SJCRH30 (cell line): ENCODE data around the gene CCDC117. TPM values are rescaled to one million over a fixed set of nuclear protein-coding genes. Genes with fewer than 3 reads are reported as not detected.
A peak's percentile ranks its signal among the peaks of the same experiment; 100 is the strongest.
"Not testable (repeated sequence)": the region's sequence is repeated elsewhere in the genome, so short reads cannot be mapped to it uniquely, and the experiment has no call there.

Source experiments
- DNase-seq, 2 experiments: peaks; one replicate each; pipeline ENCODE4 v3.0.0-alpha.2; 2015 to 2020
- H3K27ac ChIP-seq: fragments of 250-450 bp; sonication (Bioruptor Pico); 2 replicates; pipeline ENCODE4 v1.5.1; 2020; ENCODE audit warnings: mild to moderate bottlenecking, moderate library complexity
- H3K27me3 ChIP-seq: fragments of 250-450 bp; sonication (Bioruptor Pico); 2 replicates; pipeline ENCODE4 v1.5.1; 2020; ENCODE audit warnings: mild to moderate bottlenecking, moderate library complexity
- H3K36me3 ChIP-seq: fragments of 250-450 bp; sonication (Bioruptor Pico); 2 replicates; pipeline ENCODE4 v1.5.1; 2020; ENCODE audit warnings: mild to moderate bottlenecking, moderate library complexity
- H3K4me1 ChIP-seq: fragments of 250-450 bp; sonication (Bioruptor Pico); 2 replicates; pipeline ENCODE4 v1.5.1; 2020; ENCODE audit warnings: mild to moderate bottlenecking, moderate library complexity
- H3K4me3 ChIP-seq: fragments of 250-450 bp; sonication (Bioruptor Pico); 2 replicates; pipeline ENCODE4 v1.5.1; 2020; ENCODE audit warnings: mild to moderate bottlenecking, moderate library complexity
- H3K9me3 ChIP-seq: fragments of 250-450 bp; sonication (Bioruptor Pico); replicated peaks from 2 replicates; pipeline ENCODE4 v1.5.1; 2020; ENCODE audit warnings: mild to moderate bottlenecking, moderate library complexity
- total RNA-seq: library from RNA; depleted of rRNA; stranded (reverse); fragments of >200 nt; shearing (Covaris generic); gene quantifications from 2 replicates; pipeline ENCODE4 v1.2.3, GENCODE V29; 2014

The CCDC117 gene
- total RNA-seq, 1 experiment from 2014 or later, result 44.7 TPM

GRCh38 chr22:28754512-28754911, 18.0 kb upstream of the CCDC117 start:
- H3K9me3 ChIP-seq, H3K36me3 ChIP-seq, H3K4me1 ChIP-seq, H3K4me3 ChIP-seq, H3K27ac ChIP-seq, H3K27me3 ChIP-seq, DNase-seq: not testable (repeated sequence)

GRCh38 chr22:28759861-28760560, 12.5 kb upstream of the CCDC117 start:
- no peaks in the 10 kb centered on the region; the same call in 1 of the 2 replicates for H3K9me3 ChIP-seq
- DNase-seq, result peak in 1 of 2 experiments; percentile 51
- no peak overlapping the region for H3K4me3 ChIP-seq
- H3K27me3 ChIP-seq, result no peaks in the 10 kb centered on the region
- no peak overlapping the region for H3K27ac ChIP-seq
- H3K36me3 ChIP-seq, result no peaks in the 10 kb centered on the region
- peaks cover 8% of the 10 kb centered on the region; the same call in 1 of the 2 replicates for H3K4me1 ChIP-seq

GRCh38 chr22:28761449-28761755, 11.1 kb upstream of the CCDC117 start:
- Histone ChIP-seq H3K27ac (no peak overlapping the region), H3K4me3 (no peak overlapping the region), H3K36me3 (no peaks in the 10 kb centered on the region), H3K27me3 (no peaks in the 10 kb centered on the region), H3K9me3 (no peaks in the 10 kb centered on the region), H3K4me1 (peaks cover 8% of the 10 kb centered on the region; the same call in 1 of the 2 replicates)
- no peak for DNase-seq

- not testable (repeated sequence) for DNase-seq, H3K27ac ChIP-seq, H3K9me3 ChIP-seq, H3K4me3 ChIP-seq, H3K27me3 ChIP-seq, H3K4me1 ChIP-seq, H3K36me3 ChIP-seq
These were observed 10.5 kb upstream of the CCDC117 start for GRCh38 chr22:28762000-28762399.

GRCh38 chr22:28766628-28767027, 5.9 kb upstream of the CCDC117 start:
- Histone ChIP-seq H3K4me1 (no peaks in the 10 kb centered on the region), H3K9me3 (0 out of 2 replicates have a peak, but pooled peaks cover 3% of the 10 kb centered on the region), H3K36me3 (no peaks in the 10 kb centered on the region), H3K4me3 (no peak overlapping the region), H3K27ac (no peak overlapping the region), H3K27me3 (no peaks in the 10 kb centered on the region)
- no peak for DNase-seq

GRCh38 chr22:28768701-28769393, 3.6 kb upstream of the CCDC117 start:
- no peaks in the 10 kb centered on the region for H3K4me1 ChIP-seq
- H3K4me3 ChIP-seq, result no peak overlapping the region
- H3K36me3 ChIP-seq, result no peaks in the 10 kb centered on the region
- no peaks in the 10 kb centered on the region for H3K27me3 ChIP-seq
- DNase-seq, result no peak
- H3K9me3 ChIP-seq, result 0 out of 2 replicates have a peak, but pooled peaks cover 3% of the 10 kb centered on the region
- H3K27ac ChIP-seq, result no peak overlapping the region

GRCh38 chr22:28769394-28770085, 3.0 kb upstream of the CCDC117 start:
- no peak overlapping the region for H3K27ac ChIP-seq
- H3K36me3 ChIP-seq, result peaks cover under 1% of the 10 kb centered on the region; the same call in 1 of the 2 replicates
- H3K9me3 ChIP-seq, result 0 out of 2 replicates have a peak, but pooled peaks cover 3% of the 10 kb centered on the region
- no peaks in the 10 kb centered on the region for H3K4me1 ChIP-seq
- no peak overlapping the region for H3K4me3 ChIP-seq
- no peak for DNase-seq
- H3K27me3 ChIP-seq, result no peaks in the 10 kb centered on the region

- Histone ChIP-seq H3K4me3 (0 out of 2 replicates have a peak overlapping the region, but pooled peaks have one; percentile 13), H3K9me3 (0 out of 2 replicates have a peak, but pooled peaks cover 3% of the 10 kb centered on the region), H3K27ac (no peak overlapping the region), H3K27me3 (no peaks in the 10 kb centered on the region), H3K4me1 (no peaks in the 10 kb centered on the region), H3K36me3 (peaks cover 6% of the 10 kb centered on the region; the same call in 1 of the 2 replicates)
- DNase-seq, result peak in 1 of 2 experiments; percentile 19
These were observed 1.2 kb upstream of the CCDC117 start for GRCh38 chr22:28771195-28771791.

- H3K4me1 ChIP-seq, result no peaks in the 10 kb centered on the region
- 0 out of 2 replicates have a peak, but pooled peaks cover 3% of the 10 kb centered on the region for H3K9me3 ChIP-seq
- H3K36me3 ChIP-seq, result peaks cover 6% of the 10 kb centered on the region; the same call in 1 of the 2 replicates
- peak overlapping the region; percentile 88 for H3K4me3 ChIP-seq
- peak overlapping the region; percentile 42 for H3K27ac ChIP-seq
- no peaks in the 10 kb centered on the region for H3K27me3 ChIP-seq
- no peak for DNase-seq
These were observed 969 bp downstream of the CCDC117 start for GRCh38 chr22:28773461-28773867.

GRCh38 chr22:28774378-28774777, 1.9 kb downstream of the CCDC117 start:
- Histone ChIP-seq H3K9me3 (no peaks in the 10 kb centered on the region), H3K4me3 (no peak overlapping the region), H3K4me1 (no peaks in the 10 kb centered on the region), H3K36me3 (peaks cover 6% of the 10 kb centered on the region; the same call in 1 of the 2 replicates), H3K27ac (no peak overlapping the region), H3K27me3 (no peaks in the 10 kb centered on the region)
- DNase-seq, result no peak

GRCh38 chr22:28779833-28780232, 7.3 kb downstream of the CCDC117 start:
- no peaks in the 10 kb centered on the region for H3K4me1 ChIP-seq
- DNase-seq, result no peak
- peaks cover 21% of the 10 kb centered on the region for H3K36me3 ChIP-seq
- H3K27ac ChIP-seq, result no peak overlapping the region
- no peaks in the 10 kb centered on the region for H3K9me3 ChIP-seq
- no peak overlapping the region for H3K4me3 ChIP-seq
- no peaks in the 10 kb centered on the region for H3K27me3 ChIP-seq

GRCh38 chr22:28780296-28780695, 7.8 kb downstream of the CCDC117 start:
- no peak for DNase-seq
- peaks cover 18% of the 10 kb centered on the region for H3K36me3 ChIP-seq
- H3K27me3 ChIP-seq, result no peaks in the 10 kb centered on the region
- no peaks in the 10 kb centered on the region for H3K4me1 ChIP-seq
- H3K9me3 ChIP-seq, result no peaks in the 10 kb centered on the region
- no peak overlapping the region for H3K4me3 ChIP-seq
- H3K27ac ChIP-seq, result no peak overlapping the region

GRCh38 chr22:28783786-28784671, 11.5 kb downstream of the CCDC117 start:
- H3K4me3 ChIP-seq, result no peak overlapping the region
- no peak overlapping the region for H3K27ac ChIP-seq
- no peaks in the 10 kb centered on the region for H3K4me1 ChIP-seq
- DNase-seq, result no peak
- H3K9me3 ChIP-seq, result no peaks in the 10 kb centered on the region
- H3K27me3 ChIP-seq, result no peaks in the 10 kb centered on the region
- H3K36me3 ChIP-seq, result peaks cover 28% of the 10 kb centered on the region

GRCh38 chr22:28788601-28789000, 16.1 kb downstream of the CCDC117 start:
- no peak overlapping the region for H3K4me3 ChIP-seq
- no peaks in the 10 kb centered on the region for H3K9me3 ChIP-seq
- H3K36me3 ChIP-seq, result peaks cover 18% of the 10 kb centered on the region
- no peak overlapping the region for H3K27ac ChIP-seq
- no peaks in the 10 kb centered on the region for H3K27me3 ChIP-seq
- DNase-seq, result no peak
- H3K4me1 ChIP-seq, result no peaks in the 10 kb centered on the region
